H7 (cell line): ENCODE data around the gene XRN1. TPM values are rescaled to one million over a fixed set of nuclear protein-coding genes. Genes with fewer than 3 reads are reported as not detected.
"Not testable (repeated sequence)": the region's sequence is repeated elsewhere in the genome, so short reads cannot be mapped to it uniquely, and the experiment has no call there.

Experiments used
- DNase-seq: peaks from one replicate; pipeline ENCODE4 v3.0.0; 2012
- H3K27me3 ChIP-seq: 2 replicates; pipeline ENCODE4 v1.6.0; 2011; ENCODE audit warnings: mild to moderate bottlenecking, low read length; ENCODE audit not compliant: control insufficient read depth, insufficient read depth
- H3K36me3 ChIP-seq: replicated peaks from 2 replicates; pipeline ENCODE4 v1.5.1; 2011; ENCODE audit warnings: low read length; ENCODE audit not compliant: control insufficient read depth, insufficient read depth
- H3K4me3 ChIP-seq: 2 replicates; pipeline ENCODE4 v1.5.1; 2011; ENCODE audit warnings: low read depth, mild to moderate bottlenecking, control low read depth, low read length, moderate library complexity; ENCODE audit not compliant: insufficient read depth
- total RNA-seq: library from RNA; depleted of rRNA; stranded (reverse); fragments of >200 nt; shearing (Covaris generic); gene quantifications from 2 replicates; pipeline ENCODE4 v1.2.3, GENCODE V29; 2014

XRN1 gene
- total RNA-seq, 1 experiment from 2014 or later, result 7.1 TPM

DNA sequence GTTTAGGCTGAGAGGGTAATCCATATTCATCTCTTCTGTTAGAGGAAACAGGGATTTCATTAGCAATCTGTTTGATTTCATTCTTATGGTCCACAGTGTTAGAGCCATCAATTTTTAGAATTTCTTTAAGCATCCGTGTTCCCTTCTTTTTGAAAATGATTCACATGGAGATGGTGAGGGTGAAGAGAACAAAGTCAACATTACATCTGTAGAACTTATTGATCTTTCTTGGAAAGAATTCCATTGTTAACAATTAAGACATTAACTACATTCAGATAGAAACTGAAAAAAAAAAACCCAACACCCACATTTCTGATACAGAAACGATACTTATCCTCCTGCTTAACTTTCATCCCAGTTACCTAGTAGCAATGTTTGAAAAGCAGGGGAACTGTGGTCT lies 115.4 kb downstream of the XRN1 start:
- Histone ChIP-seq H3K27me3 (no peaks in the 10 kb centered on the region), H3K36me3 (peaks cover 2% of the 10 kb centered on the region), H3K4me3 (no peak overlapping the region)
- no peak for DNase-seq

DNA sequence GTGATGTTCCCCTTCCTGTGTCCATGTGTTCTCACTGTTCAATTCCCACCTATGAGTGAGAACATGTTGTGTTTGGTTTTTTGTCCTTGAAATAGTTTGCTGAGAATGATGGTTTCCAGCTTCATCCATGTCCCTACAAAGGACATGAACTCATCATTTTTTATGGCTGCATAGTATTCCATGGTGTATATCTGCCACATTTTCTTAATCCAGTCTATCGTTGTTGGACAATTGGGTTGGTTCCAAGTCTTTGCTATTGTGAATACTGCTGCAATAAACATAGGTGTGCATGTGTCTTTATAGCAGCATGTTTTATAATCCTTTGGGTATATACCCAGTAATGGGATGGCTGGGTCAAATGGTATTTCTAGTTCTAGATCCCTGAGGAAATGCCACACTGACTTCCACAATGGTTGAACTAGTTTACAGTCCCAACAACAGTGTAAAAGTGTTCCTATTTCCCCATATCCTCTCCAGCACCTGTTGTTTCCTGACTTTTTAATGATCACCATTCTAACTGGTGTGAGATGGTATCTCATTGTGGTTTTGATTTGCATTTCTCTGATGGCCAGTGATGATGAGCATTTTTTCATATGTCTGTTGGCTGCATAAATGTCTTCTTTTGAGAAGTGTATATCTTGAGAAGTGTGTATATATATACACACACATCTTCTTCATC lies 123.4 kb downstream of the XRN1 start:
- not testable (repeated sequence) for H3K27me3 ChIP-seq, H3K4me3 ChIP-seq, DNase-seq, H3K36me3 ChIP-seq

DNA sequence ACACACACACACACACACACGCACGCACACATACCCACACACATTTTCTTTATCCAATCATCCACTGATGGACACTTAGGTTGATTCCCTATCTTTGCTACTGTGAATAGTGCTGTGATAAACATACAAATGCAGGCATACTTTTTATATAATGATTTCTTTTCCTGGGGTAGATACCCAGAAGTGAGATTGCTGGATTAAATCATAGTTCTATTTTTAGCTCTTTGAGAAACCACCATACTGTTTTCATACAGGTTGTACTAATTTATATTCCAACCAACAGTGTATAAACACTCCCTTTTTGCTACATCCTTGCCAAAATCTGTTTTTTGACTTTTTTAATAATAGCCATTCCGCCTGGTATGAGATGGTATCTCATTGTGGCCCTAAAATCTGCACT lies 127.9 kb downstream of the XRN1 start:
- no peak for DNase-seq
- H3K27me3 ChIP-seq, result no peaks in the 10 kb centered on the region
- H3K36me3 ChIP-seq, result no peaks in the 10 kb centered on the region; the same call in 1 of the 2 replicates
- H3K4me3 ChIP-seq, result no peak overlapping the region

DNA sequence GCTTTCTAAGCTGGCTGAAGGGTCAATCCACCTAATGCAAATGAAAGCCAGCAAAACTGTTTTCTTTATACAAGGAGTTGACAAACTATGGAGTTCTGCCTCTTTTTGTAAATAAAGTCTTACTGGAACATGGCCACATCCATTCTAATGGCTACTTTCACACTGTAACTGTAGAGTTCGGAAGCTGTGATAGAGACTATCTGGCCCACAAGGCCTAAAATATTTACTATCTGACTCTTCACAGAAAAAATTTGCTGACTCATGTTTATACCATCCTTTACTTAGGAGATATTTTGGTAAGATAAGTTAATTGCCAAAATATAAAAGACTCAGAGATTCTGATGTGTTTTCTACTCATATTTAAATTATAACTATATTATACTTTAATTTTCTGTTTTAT lies 128.7 kb downstream of the XRN1 start:
- Histone ChIP-seq H3K4me3 (no peak overlapping the region), H3K36me3 (no peaks in the 10 kb centered on the region; the same call in 1 of the 2 replicates), H3K27me3 (no peaks in the 10 kb centered on the region)
- DNase-seq, result no peak

DNA sequence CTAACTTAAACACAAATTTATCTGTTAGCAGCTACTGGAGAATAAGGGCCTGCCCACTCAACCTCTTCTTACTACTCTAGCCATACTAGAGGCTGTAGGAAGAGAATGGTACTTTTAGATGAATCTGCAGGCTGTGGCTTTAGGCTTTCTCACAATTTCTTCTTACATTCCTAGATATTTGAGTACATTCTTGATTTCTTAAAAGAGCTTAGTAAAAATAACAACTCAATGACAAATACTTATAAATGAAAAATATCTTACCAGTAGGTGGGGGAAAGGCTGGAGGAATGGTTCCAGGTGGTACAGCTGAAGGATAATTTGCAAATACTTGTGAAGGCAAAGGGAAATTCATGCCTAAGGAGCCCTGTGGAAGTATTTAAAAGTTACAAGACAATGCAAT lies 129.5 kb downstream of the XRN1 start:
- Histone ChIP-seq H3K36me3 (no peaks in the 10 kb centered on the region; the same call in 1 of the 2 replicates), H3K4me3 (no peak overlapping the region)

DNA sequence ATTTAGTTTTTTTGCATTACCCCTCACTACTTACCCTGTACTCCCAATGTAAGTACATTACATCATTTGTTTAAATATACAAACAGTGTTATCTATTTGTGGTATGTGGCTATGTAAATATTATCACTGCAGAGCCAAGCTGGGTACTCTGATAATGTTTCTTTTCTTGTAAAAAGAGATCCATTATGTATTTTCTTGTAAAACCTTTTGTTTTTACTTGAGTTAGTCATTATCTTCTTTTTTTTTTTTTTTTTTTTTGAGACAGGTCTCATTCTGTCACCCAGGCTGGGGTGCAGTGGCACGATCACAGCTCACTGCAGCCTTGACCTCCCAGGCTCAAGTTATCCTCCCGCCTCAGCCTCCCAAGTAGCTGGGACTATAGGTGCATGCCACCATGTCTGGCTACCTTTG lies 131.9 kb downstream of the XRN1 start:
- DNase-seq, H3K36me3 ChIP-seq, H3K4me3 ChIP-seq, H3K27me3 ChIP-seq: not testable (repeated sequence)

More for the DNA sequence above, 129.5 kb downstream of the XRN1 start:
- no peaks in the 10 kb centered on the region for H3K27me3 ChIP-seq
- DNase-seq, result no peak

DNA sequence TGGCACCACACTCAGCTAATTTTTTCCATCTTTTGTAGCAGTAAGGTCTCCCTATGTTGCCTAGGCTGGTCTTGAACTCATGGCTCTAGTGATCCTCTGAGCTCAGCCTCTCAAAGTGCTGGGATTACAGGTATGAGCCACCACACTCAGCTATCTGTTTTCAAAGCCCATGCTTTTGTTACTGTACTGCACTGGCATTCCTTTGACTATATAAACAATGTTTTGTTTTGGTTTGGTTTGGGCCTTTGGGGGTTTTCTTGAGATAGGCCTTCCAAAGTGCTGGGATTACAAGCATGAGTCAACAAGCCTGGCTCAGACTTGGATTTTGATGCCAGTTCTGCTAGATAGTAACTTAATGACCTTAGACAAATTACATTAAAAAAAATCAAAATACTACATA lies 132.8 kb downstream of the XRN1 start:
- no peak for DNase-seq
- Histone ChIP-seq H3K4me3 (no peak overlapping the region), H3K27me3 (no peaks in the 10 kb centered on the region), H3K36me3 (peaks cover 1% of the 10 kb centered on the region)

DNA sequence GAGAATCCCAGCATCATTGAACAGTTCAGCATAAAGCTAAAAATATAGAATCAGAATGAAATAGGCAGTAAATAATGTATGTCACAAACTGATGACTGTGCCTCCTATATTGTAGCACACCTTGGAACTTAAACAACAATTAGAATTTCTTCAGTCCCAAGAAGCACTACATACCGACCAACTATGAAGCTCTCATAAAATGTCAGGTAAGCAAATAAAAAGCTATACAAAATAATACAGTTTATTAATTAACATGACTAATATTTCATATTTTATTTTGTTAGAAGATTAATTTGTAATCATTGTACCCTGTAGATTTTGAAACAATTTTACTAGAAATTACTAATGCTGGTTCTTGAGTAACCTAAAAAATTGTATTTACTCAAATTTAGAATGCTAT lies 137.4 kb downstream of the XRN1 start:
- DNase-seq, result no peak
- no peak overlapping the region for H3K4me3 ChIP-seq
- no peaks in the 10 kb centered on the region for H3K27me3 ChIP-seq
- H3K36me3 ChIP-seq, result peaks cover 1% of the 10 kb centered on the region; the same call in 1 of the 2 replicates

DNA sequence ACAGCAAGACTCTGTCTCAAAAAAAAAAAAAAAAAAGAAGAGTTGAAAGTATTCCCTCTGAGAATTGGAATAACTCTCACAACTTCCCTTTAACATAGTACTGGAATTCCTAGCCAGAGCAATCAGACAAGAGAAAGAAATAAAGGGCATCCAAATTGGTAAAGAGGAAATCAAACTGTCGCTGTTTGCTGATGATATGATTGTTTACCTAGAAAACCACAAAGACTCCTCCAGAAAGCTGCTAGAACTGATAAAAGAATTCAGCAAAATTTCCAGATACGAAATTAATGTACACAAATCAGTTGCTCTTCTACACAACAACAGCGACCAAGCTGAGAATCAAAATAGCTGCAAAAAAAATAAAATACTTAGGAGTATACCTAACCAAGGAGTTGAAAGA lies 145.0 kb downstream of the XRN1 start:
- H3K36me3 ChIP-seq, H3K4me3 ChIP-seq, DNase-seq, H3K27me3 ChIP-seq: not testable (repeated sequence)

DNA sequence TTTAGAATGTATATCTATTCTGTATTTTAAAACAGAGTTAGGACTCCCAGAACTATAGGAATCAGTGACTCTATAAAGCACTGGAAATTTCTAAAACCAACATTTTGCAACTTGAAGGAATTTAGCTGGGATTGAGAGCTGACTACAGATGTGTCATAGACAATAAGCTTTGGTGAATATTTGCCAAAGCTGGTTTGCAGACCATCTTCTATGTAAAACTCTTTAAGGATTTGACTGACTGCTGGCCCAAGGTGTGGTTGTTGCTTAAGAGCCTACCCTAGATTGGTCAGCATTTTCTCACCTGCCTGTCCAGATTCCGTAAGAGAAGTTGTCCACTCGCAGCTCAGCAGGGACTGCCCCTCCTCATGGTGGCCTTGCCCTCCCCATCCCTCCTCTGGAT lies 149.2 kb downstream of the XRN1 start:
- H3K27me3 ChIP-seq, result no peaks in the 10 kb centered on the region
- no peak overlapping the region for H3K4me3 ChIP-seq
- no peak for DNase-seq
- no peaks in the 10 kb centered on the region for H3K36me3 ChIP-seq

DNA sequence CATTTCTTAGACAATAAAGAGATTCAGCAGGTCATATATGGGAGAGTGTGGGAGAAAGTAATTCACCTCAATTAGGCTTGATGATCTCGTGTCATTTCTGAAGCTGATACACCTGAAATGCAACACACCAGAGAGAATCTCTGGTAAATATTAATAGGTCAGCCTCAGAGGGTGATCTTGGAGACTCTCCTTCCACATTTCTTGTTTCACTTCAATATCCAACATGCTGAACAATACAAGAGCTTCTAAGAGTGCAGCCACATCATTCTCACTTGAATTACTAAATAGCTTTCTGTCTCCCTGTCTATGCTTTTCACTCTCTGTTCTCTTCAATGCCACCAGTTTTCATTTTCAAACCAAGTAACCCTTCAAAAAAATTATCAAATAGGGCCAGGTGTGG lies 151.3 kb downstream of the XRN1 start:
- Histone ChIP-seq H3K27me3 (no peaks in the 10 kb centered on the region), H3K36me3 (no peaks in the 10 kb centered on the region), H3K4me3 (no peak overlapping the region)
- no peak for DNase-seq

DNA sequence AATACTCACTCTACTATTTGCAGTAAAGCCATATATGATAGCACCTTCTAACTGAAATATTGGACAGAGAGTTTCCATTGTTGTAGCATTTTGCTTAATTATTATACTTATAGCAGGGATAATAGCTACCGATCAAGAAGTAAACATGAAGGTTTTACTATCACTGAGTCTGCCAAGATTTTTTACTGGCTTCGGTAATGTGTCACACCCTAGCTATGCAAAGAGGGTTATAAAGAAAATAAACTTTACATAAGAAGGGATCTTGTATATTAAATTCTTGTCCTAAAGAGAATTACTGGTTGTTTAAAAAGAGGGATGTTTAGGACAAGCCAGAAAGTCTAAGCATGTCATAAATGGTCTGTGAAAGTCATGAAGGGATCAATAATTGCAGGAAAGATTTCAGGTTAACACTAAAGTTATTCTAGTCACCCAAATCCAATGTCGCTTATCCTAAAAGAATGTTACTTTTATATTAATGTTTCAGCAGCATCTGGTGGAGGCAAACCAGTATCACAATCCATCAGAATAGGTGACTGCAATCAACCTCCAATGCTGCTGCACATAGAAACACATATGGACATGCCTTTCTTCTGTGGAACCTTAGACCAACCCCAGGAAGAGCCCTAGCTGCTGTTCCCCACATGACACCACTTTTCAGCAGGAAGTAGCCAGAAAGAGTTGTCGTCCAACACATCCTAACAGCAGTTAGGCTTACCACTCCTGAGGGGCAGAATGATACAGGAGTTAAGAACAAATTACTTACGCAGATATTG lies 159.8 kb downstream of the XRN1 start:
- H3K4me3 ChIP-seq, result no peak overlapping the region
- no peaks in the 10 kb centered on the region for H3K36me3 ChIP-seq
- H3K27me3 ChIP-seq, result no peaks in the 10 kb centered on the region
- no peak for DNase-seq

DNA sequence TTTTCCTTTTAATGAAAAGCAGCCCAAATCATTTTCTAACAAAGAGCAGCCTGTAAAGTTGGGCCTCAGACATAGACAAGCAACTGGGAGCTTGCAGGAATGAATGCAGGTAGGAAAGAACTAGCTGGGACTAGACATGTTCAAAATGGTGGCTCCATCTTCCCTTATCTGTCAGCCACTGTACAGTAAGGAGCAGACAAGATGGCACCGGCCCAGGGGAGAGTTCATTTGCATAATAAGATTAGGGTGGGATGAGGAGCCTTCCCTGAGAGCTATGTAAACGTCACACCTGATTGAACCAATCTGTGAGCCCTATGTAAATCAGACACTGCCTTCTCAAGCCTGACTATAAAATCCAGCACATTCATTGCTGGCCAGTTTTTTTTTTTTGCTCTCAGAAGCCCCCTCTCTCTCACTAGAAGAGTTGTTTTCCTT lies 162.7 kb downstream of the XRN1 start:
- H3K36me3 ChIP-seq, result no peaks in the 10 kb centered on the region
- no peak for DNase-seq
- no peak overlapping the region for H3K4me3 ChIP-seq
- H3K27me3 ChIP-seq, result no peaks in the 10 kb centered on the region

DNA sequence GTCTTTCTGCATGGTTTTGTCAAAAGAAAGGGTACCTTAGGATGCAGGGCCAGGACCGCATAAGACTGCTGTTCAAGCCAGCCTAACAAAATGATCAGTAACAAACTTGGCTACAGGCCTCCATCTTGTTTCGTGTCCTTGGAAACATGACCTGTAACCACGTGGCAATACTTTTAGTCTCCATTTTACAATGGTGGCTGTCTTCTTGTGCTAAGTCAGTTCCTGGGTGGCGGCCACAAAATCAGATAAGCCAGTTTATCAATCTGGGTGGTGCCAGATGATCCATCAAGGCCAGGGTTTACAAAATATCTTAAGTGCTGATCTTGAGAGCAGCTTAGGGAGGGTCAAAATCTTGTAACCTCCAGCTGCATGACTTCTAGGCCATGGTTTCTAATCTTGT lies 165.3 kb downstream of the XRN1 start:
- H3K27me3 ChIP-seq, result no peaks in the 10 kb centered on the region
- no peak for DNase-seq
- H3K4me3 ChIP-seq, result no peak overlapping the region
- H3K36me3 ChIP-seq, result no peaks in the 10 kb centered on the region

DNA sequence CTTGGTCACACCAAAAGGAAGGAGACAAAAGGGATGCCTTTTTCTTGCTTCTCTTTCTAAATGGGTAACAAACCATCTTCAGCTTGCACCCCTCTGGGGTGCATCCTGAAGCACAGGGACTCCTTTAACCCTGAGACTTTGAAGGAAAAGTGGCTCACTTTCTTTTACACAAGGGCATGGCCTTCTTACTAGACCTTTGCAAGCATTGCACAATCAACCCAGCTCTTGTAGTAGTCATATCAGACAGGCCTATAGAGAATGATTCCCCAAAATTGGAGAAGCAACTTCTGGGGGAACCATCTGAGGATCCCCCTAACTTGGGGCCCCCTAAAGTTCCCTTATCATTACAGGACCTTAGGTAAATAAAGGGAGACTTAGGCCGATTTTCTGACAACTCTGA lies 166.4 kb downstream of the XRN1 start:
- DNase-seq, result no peak

More for the DNA sequence above, 166.4 kb downstream of the XRN1 start:
- no peaks in the 10 kb centered on the region for H3K27me3 ChIP-seq
- no peak overlapping the region for H3K4me3 ChIP-seq
- H3K36me3 ChIP-seq, result no peaks in the 10 kb centered on the region
